Effector memory CD8-positive, alpha-beta T cell (primary cell): Measurements from ENCODE around the gene KIF26B.
"Not testable (repeated sequence)": the region's sequence is repeated elsewhere in the genome, so short reads cannot be mapped to it uniquely, and the experiment has no call there.

Experiments used
- ATAC-seq: fragments of 150-1000 bp; cut with Tn5 transposase; replicated peaks from 2 replicates; pipeline ENCODE4 v1.10.0; 2021; ENCODE audit warnings: mild to moderate bottlenecking, moderate library complexity
- DNase-seq, 3 experiments: peaks; one replicate each; pipeline ENCODE4 v3.0.0; 2021
- H3K27ac Mint-ChIP-seq, 2 donors: one replicate each; pipeline ENCODE4 v1.8.0; 2022; ENCODE audit warnings: mild to moderate bottlenecking in 2 of 2, mixed read lengths in 2 of 2, moderate library complexity in 2 of 2
- H3K27me3 Mint-ChIP-seq, 2 donors: one replicate each; pipeline ENCODE4 v1.8.0; 2022; ENCODE audit warnings: mixed read lengths in 2 of 2
- H3K36me3 Mint-ChIP-seq: one replicate; pipeline ENCODE4 v1.8.0; 2022; ENCODE audit warnings: mild to moderate bottlenecking, moderate library complexity, mixed read lengths; ENCODE audit not compliant: insufficient read depth
- H3K4me1 Mint-ChIP-seq, 2 donors: one replicate each; pipeline ENCODE4 v1.8.0; 2022; ENCODE audit warnings: low read depth in 2 of 2, mixed read lengths in 2 of 2
- H3K4me3 Mint-ChIP-seq, 2 donors: one replicate each; pipeline ENCODE4 v1.8.0; 2022; ENCODE audit warnings: mild to moderate bottlenecking in 2 of 2, mixed read lengths in 2 of 2, moderate library complexity in 2 of 2
- H3K9me3 Mint-ChIP-seq, 2 donors: one replicate each; pipeline ENCODE4 v1.8.0; 2022; ENCODE audit warnings: mixed read lengths in 2 of 2

Gene KIF26B

GRCh38 chr1:245690156-245690690, 535.4 kb downstream of the KIF26B start:
- Mint-ChIP-seq H3K4me1 (no peaks in the 10 kb centered on the region), H3K4me3 (no peak overlapping the region), H3K27me3 (no peaks in the 10 kb centered on the region), H3K36me3 (no peaks in the 10 kb centered on the region), H3K27ac (no peak overlapping the region), H3K9me3 (peaks cover 0 to 2% of the 10 kb centered on the region in 2 donors)
- ATAC-seq (no peak), DNase-seq (no peak)

DNA sequence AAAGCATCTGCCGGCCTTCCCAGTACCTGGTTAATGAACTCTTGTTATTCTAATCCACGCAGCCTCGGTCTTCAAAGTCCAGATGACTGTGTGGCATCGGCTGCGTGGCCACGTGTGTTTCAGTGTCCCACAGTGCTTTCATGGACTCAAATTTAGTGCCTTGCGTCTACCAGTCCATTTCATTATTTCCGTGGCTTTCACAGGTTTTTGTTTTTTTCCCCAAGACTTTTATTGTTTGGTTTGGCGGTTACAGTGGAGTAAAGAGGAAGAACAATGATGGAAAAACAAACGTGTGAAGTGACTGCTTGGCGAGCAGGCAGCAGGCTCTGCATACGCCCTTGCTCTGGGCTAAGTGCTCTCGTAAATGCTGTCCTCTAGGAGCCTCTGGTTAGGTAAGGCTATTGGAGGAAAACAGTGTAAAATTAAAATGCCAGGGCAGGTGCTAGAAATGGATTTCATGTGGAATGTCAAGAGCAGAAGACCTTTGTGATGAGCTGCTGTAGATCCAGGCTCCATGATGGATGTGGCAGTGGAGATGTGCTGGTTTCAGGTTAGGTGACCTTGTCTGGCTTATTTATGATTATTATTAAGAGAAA, 536.3 kb downstream of the KIF26B start:
- Mint-ChIP-seq H3K4me1 (no peaks in the 10 kb centered on the region), H3K27ac (no peak overlapping the region), H3K4me3 (no peak overlapping the region), H3K9me3 (peaks cover 0 to 2% of the 10 kb centered on the region in 2 donors), H3K36me3 (no peaks in the 10 kb centered on the region), H3K27me3 (no peaks in the 10 kb centered on the region)
- DNase-seq, result no peak
- ATAC-seq, result no peak

- no peaks in the 10 kb centered on the region for H3K27me3 Mint-ChIP-seq
- no peak overlapping the region for H3K27ac Mint-ChIP-seq
- peaks cover 0 to 2% of the 10 kb centered on the region in 2 donors for H3K9me3 Mint-ChIP-seq
- DNase-seq, result no peak
- no peaks in the 10 kb centered on the region for H3K36me3 Mint-ChIP-seq
- no peaks in the 10 kb centered on the region for H3K4me1 Mint-ChIP-seq
- H3K4me3 Mint-ChIP-seq, result no peak overlapping the region
- ATAC-seq, result no peak
Measured at GRCh38 chr1:245691897-245692296, 537.1 kb downstream of the KIF26B start.

DNA sequence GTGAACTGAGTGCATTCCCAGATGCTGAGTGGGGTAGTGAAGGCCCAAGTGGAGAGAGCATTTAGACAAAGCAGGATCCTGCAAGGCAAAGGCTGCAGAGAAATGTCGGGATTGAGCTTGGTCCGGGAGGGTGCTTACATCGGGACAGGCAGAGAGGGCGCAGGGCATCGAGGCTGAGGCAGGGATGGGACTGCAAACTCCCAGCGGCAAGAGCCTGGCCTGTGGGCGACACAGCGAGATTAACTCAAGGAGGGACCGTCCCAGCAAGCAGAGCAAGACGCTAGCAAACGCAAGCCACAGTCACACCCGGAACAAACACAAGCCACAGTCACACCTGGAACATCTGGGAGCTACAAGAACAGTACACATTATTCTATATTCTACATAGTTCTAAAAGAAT, 537.5 kb downstream of the KIF26B start:
- no peaks in the 10 kb centered on the region for H3K4me1 Mint-ChIP-seq
- no peak for DNase-seq
- no peak overlapping the region for H3K27ac Mint-ChIP-seq
- ATAC-seq, result no peak
- no peak overlapping the region for H3K4me3 Mint-ChIP-seq
- H3K9me3 Mint-ChIP-seq, result no peaks in the 10 kb centered on the region
- H3K27me3 Mint-ChIP-seq, result no peaks in the 10 kb centered on the region
- no peaks in the 10 kb centered on the region for H3K36me3 Mint-ChIP-seq

GRCh38 chr1:245693116-245693793, 538.5 kb downstream of the KIF26B start:
- Mint-ChIP-seq H3K36me3 (no peaks in the 10 kb centered on the region), H3K9me3 (no peaks in the 10 kb centered on the region), H3K4me3 (no peak overlapping the region), H3K27me3 (no peaks in the 10 kb centered on the region), H3K27ac (no peak overlapping the region), H3K4me1 (no peaks in the 10 kb centered on the region)
- DNase-seq (no peak), ATAC-seq (no peak)

DNA sequence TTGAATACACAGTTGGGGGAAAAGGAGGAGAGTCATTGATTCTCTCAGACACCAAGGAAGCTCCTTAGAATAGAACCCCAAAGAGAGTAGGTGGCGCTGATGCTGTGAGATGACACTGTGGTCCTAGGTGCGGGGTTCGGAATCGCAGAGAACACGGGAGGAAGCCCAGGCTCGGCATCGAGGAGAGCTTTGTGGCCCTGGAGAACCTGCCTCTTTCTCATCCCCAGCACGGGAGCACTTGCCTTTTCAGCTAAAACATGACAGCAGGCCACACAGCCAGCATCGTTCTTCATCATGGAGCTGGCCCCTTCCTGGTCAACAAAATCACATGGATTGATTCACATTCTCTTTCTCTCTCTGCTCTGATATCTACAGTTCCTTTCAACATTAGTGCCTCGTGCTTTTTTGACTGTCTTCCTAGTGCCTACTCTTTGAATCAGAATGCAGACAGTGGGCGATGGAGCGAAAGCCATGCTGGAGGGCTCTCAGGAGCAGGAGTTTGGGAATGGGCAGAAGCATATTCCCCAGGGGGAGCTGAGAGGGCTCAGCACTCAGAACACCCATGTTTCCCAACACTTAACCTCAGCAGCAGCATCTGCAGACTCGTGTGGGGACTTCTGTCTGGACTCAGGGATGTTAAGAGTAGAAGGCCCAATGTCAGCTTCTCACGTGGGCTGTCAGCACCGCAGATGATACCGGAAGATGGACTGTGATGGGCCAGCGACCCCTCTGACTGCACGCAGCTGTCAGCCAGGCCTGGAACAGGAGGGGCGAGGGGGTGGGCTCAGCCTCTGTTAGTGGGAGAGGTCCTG, 539.4 kb downstream of the KIF26B start:
- no peaks in the 10 kb centered on the region for H3K36me3 Mint-ChIP-seq
- DNase-seq (no peak), ATAC-seq (no peak)
- H3K27me3 Mint-ChIP-seq, result no peaks in the 10 kb centered on the region
- no peaks in the 10 kb centered on the region for H3K4me1 Mint-ChIP-seq
- no peak overlapping the region for H3K27ac Mint-ChIP-seq
- no peak overlapping the region for H3K4me3 Mint-ChIP-seq
- H3K9me3 Mint-ChIP-seq, result no peaks in the 10 kb centered on the region

DNA sequence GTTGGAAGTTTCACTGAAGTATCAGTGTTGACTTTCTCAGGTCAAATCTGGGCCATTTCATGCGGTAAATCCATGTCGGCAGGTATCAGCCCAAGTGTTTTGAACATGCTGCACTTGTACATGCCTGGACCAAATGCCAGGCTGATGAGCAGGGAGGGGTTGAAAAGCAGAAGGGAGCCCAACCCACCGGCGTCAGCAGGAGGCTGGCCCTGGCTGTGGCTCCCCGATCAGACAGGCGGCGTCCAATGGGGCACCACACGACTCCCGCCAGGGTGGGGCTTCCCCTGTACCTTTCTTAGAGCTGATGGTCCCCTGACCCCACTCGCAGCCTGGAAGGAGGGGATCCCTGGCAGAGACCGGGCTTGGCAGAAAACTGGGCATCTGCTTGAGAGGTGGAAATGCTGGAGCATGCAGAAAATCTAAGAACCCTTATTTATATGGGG, 540.0 kb downstream of the KIF26B start:
- ATAC-seq (no peak), DNase-seq (no peak)
- no peaks in the 10 kb centered on the region for H3K4me1 Mint-ChIP-seq
- no peak overlapping the region for H3K4me3 Mint-ChIP-seq
- H3K36me3 Mint-ChIP-seq, result no peaks in the 10 kb centered on the region
- H3K27ac Mint-ChIP-seq, result no peak overlapping the region
- no peaks in the 10 kb centered on the region for H3K27me3 Mint-ChIP-seq
- no peaks in the 10 kb centered on the region for H3K9me3 Mint-ChIP-seq

GRCh38 chr1:245695211-245695610, 540.4 kb downstream of the KIF26B start:
- ATAC-seq, result no peak
- H3K27ac Mint-ChIP-seq, result no peak overlapping the region
- H3K9me3 Mint-ChIP-seq, result no peaks in the 10 kb centered on the region

DNA sequence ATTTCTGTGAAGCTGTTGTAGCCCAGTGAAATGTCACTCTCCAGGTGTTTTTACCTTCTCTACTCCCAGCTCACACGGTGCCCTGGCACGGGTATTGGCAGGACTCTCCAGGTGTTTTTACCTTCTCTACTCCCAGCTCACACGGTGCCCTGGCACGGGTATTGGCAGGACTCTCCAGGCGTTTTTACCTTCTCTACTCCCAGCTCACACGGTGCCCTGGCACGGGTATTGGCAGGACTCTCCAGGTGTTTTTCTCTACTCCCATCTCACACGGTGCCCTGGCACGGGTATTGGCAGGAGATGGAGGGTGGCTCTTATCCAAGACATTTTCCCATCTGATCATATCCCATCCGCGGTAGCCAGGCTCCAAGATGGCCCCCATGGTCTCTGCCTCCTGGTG, 540.9 kb downstream of the KIF26B start:
- not testable (repeated sequence) for ATAC-seq, H3K27me3 Mint-ChIP-seq, H3K4me1 Mint-ChIP-seq, H3K9me3 Mint-ChIP-seq, H3K36me3 Mint-ChIP-seq, H3K4me3 Mint-ChIP-seq, DNase-seq, H3K27ac Mint-ChIP-seq

More at GRCh38 chr1:245695211-245695610, 540.4 kb downstream of the KIF26B start:
- no peak for DNase-seq
- H3K27me3 Mint-ChIP-seq, result no peaks in the 10 kb centered on the region
- H3K4me3 Mint-ChIP-seq, result no peak overlapping the region
- no peaks in the 10 kb centered on the region for H3K4me1 Mint-ChIP-seq
- H3K36me3 Mint-ChIP-seq, result no peaks in the 10 kb centered on the region

GRCh38 chr1:245698116-245698515, 543.3 kb downstream of the KIF26B start:
- no peak for DNase-seq
- Mint-ChIP-seq H3K4me3 (no peak overlapping the region), H3K27ac (no peak overlapping the region), H3K36me3 (no peaks in the 10 kb centered on the region), H3K9me3 (no peaks in the 10 kb centered on the region), H3K4me1 (no peaks in the 10 kb centered on the region), H3K27me3 (no peaks in the 10 kb centered on the region)
- no peak for ATAC-seq

GRCh38 chr1:245698860-245699259, 544.1 kb downstream of the KIF26B start:
- H3K27ac Mint-ChIP-seq, result no peak overlapping the region
- H3K4me1 Mint-ChIP-seq, result no peaks in the 10 kb centered on the region
- DNase-seq (no peak), ATAC-seq (no peak)
- no peaks in the 10 kb centered on the region for H3K27me3 Mint-ChIP-seq
- no peaks in the 10 kb centered on the region for H3K9me3 Mint-ChIP-seq
- H3K36me3 Mint-ChIP-seq, result no peaks in the 10 kb centered on the region
- H3K4me3 Mint-ChIP-seq, result no peak overlapping the region

DNA sequence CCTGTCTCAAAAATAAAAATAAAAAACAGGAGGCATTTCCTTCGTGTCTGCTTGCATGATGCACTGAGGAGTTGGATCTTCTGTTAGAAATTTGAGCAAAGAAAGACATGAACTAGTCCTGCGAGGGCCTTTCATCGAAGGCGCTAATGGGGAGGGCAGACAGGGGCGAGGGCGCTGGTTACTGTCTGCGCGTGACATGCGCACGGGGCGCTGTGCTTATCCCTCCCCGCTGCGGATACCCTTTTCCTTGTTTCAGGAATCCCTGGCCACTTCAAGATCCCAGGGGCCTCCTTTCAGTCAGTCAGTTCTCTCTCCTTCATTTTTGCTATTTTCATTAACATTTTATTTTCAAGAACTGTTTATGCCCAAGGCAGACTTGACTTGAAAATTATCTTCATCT, 545.8 kb downstream of the KIF26B start:
- H3K4me3 Mint-ChIP-seq, result no peak overlapping the region
- no peak for DNase-seq

GRCh38 chr1:245701631-245702030, 546.8 kb downstream of the KIF26B start:
- H3K27me3 Mint-ChIP-seq, result no peaks in the 10 kb centered on the region
- DNase-seq (no peak), ATAC-seq (no peak)
- H3K27ac Mint-ChIP-seq, result no peak overlapping the region
- no peaks in the 10 kb centered on the region for H3K36me3 Mint-ChIP-seq
- no peaks in the 10 kb centered on the region for H3K4me1 Mint-ChIP-seq
- no peaks in the 10 kb centered on the region for H3K9me3 Mint-ChIP-seq
- H3K4me3 Mint-ChIP-seq, result no peak overlapping the region

More for the DNA sequence above, 545.8 kb downstream of the KIF26B start:
- Mint-ChIP-seq H3K9me3 (no peaks in the 10 kb centered on the region), H3K4me1 (no peaks in the 10 kb centered on the region), H3K27ac (no peak overlapping the region), H3K27me3 (no peaks in the 10 kb centered on the region), H3K36me3 (no peaks in the 10 kb centered on the region)
- ATAC-seq, result no peak
